GM12891 (cell line): Measurements from ENCODE around the gene SH3RF2.

ENCODE experiments used
- POLR2A ChIP-seq: IDR thresholded peaks from 2 replicates; pipeline ENCODE4 v1.6.1; 2011; ENCODE audit warnings: low read depth, low read length, control low read depth
- TAF1 ChIP-seq: IDR thresholded peaks from 2 replicates; pipeline ENCODE4 v1.6.1; 2011; ENCODE audit warnings: low read depth, low read length, control low read depth

GRCh38 chr5:145946112-145946861, 9.9 kb downstream of the SH3RF2 start:
- no peak for TF ChIP-seq TAF1
- TF ChIP-seq POLR2A, result no peak
